ENCODE measurements around the gene BRME1. TPM values are rescaled to one million over a fixed set of nuclear protein-coding genes. Genes with fewer than 3 reads are reported as not detected.

The BRME1 gene
- total and polyA plus RNA-seq, 2 of the 13 experiments (the other 11 are each of a cell fraction or from before 2014, with no cell fraction given): 0.74 to 1.5 TPM

DNA sequence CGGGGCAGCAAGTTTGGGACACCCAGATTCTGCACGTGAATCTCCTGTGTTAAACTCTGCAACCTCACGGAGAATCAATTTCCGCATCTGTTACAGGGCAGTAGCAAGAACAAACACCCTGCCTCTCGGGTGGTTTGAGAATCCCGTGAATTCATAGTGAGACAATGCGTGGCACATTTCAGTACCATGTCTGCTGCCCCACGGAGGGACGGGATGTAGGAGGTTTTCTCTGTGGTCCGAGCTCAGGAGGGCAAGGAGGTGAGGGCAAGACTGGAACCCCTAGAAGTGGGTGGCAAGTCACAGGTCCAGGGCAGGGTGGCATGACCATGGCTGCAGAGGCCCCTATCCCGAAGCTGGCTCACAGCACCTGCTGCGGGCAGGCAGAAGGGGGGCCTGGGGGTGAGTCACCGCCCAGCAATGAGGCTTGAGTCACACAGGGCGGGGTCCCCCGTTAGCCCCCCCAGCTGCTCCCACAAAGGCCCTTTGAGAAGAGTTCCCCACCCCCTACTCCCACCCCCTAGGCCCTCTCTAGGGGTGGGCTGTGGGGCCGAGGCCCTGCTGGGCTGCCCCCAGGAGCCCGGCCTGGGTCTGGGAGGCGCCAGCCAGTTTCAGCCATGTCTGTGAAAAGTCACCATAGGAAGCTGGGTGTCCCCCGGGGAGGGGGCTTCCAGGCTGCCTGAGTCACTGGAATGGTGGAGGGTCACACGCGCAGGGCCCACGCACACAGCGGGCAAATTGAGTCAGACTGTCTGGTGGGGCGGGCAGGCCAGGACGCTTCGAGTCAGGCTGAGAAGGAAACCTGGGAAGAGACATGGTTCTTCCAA is 54.8 kb downstream of the BRME1 start (continued):
- TF ChIP-seq, protein P1, sequence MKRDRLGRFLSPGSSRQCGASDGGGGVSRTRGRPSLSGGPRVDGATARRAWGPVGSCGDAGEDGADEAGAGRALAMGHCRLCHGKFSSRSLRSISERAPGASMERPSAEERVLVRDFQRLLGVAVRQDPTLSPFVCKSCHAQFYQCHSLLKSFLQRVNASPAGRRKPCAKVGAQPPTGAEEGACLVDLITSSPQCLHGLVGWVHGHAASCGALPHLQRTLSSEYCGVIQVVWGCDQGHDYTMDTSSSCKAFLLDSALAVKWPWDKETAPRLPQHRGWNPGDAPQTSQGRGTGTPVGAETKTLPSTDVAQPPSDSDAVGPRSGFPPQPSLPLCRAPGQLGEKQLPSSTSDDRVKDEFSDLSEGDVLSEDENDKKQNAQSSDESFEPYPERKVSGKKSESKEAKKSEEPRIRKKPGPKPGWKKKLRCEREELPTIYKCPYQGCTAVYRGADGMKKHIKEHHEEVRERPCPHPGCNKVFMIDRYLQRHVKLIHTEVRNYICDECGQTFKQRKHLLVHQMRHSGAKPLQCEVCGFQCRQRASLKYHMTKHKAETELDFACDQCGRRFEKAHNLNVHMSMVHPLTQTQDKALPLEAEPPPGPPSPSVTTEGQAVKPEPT (CRISPR knock-in tag; IDR thresholded peaks at IDR 0.05; ENCODE audit: low read depth): no peak
- TF ChIP-seq CHD2 (IDR thresholded peaks at IDR 0.05; ENCODE audit: low read depth, low read length): peak; percentile 40; the same call in 1 of the 2 replicates
- TF ChIP-seq REPIN1 (CRISPR knock-in tag; IDR thresholded peaks at IDR 0.05; ENCODE audit: borderline replicate concordance, low read depth): 0 out of 2 replicates have a peak, but pooled peaks have one; percentile 58
- no peak for TF ChIP-seq FOXM1 (CRISPR knock-in tag; IDR thresholded peaks at IDR 0.05)
- TF ChIP-seq ADNP (CRISPR knock-in tag; IDR thresholded peaks at IDR 0.05): no peak
- peak; percentile 55; the same call in 1 of the 2 replicates for TF ChIP-seq ZNF792 (CRISPR knock-in tag; IDR thresholded peaks at IDR 0.05)
- peak; percentile 98 for TF ChIP-seq FOSL1 (CRISPR knock-in tag; IDR thresholded peaks at IDR 0.05; ENCODE audit: borderline replicate concordance)
- TF ChIP-seq NR1H2 (CRISPR knock-in tag; IDR thresholded peaks at IDR 0.05; ENCODE audit: borderline replicate concordance, low read depth): no peak
- TF ChIP-seq MEIS2 (CRISPR knock-in tag; IDR thresholded peaks at IDR 0.05): 0 out of 2 replicates have a peak, but pooled peaks have one; percentile 13
- TF ChIP-seq ZNF335 (CRISPR knock-in tag; IDR thresholded peaks at IDR 0.05): no peak
- TF ChIP-seq ATAD3A (CRISPR knock-in tag; IDR thresholded peaks at IDR 0.05): no peak
- no peak for TF ChIP-seq ZNF12 (CRISPR knock-in tag; IDR thresholded peaks at IDR 0.05)
- TF ChIP-seq, protein P2, sequence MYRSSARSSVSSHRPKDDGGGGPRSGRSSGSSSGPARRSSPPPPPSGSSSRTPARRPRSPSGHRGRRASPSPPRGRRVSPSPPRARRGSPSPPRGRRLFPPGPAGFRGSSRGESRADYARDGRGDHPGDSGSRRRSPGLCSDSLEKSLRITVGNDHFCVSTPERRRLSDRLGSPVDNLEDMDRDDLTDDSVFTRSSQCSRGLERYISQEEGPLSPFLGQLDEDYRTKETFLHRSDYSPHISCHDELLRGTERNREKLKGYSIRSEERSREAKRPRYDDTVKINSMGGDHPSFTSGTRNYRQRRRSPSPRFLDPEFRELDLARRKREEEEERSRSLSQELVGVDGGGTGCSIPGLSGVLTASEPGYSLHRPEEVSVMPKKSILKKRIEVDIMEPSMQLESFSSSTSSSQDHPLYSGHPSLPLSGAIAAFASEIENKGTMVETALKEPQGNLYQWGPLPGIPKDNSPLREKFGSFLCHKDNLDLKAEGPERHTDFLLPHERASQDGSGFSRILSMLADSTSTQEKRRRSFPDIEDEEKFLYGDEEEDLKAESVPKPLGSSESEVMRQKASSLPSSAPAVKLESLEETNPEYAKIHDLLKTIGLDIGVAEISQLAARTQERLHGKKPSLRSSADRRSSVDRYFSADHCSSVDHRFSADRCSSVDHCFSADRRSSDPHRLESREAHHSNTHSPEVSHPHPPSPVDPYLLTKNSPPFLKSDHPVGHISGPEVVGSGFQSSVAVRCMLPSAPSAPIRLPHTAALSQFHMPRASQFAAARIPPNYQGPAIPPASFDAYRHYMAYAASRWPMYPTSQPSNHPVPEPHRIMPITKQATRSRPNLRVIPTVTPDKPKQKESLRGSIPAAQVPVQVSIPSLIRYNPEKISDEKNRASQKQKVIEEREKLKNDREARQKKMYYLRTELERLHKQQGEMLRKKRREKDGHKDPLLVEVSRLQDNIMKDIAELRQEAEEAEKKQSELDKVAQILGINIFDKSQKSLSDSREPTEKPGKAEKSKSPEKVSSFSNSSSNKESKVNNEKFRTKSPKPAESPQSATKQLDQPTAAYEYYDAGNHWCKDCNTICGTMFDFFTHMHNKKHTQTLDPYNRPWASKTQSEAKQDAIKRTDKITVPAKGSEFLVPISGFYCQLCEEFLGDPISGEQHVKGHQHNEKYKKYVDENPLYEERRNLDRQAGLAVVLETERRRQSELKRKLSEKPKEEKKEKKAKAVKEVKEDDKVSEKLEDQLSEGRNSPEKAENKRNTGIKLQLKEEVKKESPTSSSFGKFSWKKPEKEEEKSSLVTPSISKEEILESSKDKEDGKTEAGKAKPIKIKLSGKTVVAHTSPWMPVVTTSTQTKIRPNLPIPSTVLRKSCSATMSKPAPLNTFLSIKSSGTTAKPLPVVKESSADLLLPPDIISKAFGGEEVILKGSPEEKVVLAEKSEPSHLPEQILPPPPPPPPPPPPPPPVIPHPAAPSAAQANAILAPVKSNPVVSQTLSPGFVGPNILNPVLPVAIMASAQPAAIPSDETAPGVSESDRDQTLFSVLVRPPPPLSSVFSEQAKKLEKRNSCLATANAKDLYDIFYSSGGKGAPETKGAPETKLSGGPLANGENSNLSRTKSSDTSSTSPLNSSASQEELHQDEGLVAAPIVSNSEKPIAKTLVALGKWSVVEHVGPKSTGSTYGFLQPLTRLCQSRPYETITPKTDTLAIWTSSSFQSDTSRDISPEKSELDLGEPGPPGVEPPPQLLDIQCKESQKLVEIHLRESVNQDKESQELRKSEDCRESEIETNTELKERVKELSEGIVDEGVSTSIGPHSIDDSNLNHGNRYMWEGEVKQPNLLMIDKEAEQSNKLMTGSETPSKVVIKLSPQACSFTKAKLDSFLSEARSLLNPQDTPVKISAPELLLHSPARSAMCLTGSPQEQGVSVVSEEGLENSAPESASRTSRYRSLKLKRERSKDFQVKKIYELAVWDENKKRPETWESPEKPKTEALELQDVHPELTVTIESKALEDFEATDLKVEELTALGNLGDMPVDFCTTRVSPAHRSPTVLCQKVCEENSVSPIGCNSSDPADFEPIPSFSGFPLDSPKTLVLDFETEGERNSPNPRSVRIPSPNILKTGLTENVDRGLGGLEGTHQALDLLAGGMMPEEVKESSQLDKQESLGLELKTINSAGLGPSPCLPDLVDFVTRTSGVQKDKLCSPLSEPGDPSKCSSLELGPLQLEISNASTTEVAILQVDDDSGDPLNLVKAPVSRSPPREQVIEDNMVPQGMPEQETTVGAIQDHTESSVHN (CRISPR knock-in tag; IDR thresholded peaks at IDR 0.05): no peak
- no peak for TF ChIP-seq ZBTB1 (CRISPR knock-in tag; IDR thresholded peaks at IDR 0.05; ENCODE audit: borderline replicate concordance)
- no peak for TF ChIP-seq ZZZ3 (CRISPR knock-in tag; IDR thresholded peaks at IDR 0.05; ENCODE audit: borderline replicate concordance)
- no peak for TF ChIP-seq MAFK (conservative IDR thresholded peaks at IDR 0.05 in 1 of 2, IDR thresholded peaks at IDR 0.05 in 1 of 2; ENCODE audit: low read length in 2 of 2)
- TF ChIP-seq ZNF75D (CRISPR knock-in tag; IDR thresholded peaks at IDR 0.05; ENCODE audit: borderline replicate concordance): no peak
- peak; percentile 51; the same call in 1 of the 2 replicates for TF ChIP-seq RXRB (CRISPR knock-in tag; IDR thresholded peaks at IDR 0.05; ENCODE audit: borderline replicate concordance)
- TF ChIP-seq ZMYM2 (CRISPR knock-in tag; IDR thresholded peaks at IDR 0.05): no peak
